Right cardiac atrium (tissue), 5 donors: ENCODE data around the gene PSMA2. TPM values are rescaled to one million over a fixed set of nuclear protein-coding genes. Genes with fewer than 3 reads are reported as not detected.

Experiments
- ATAC-seq, 2 donors: fragments of 200-7000 bp; cut with Tn5 transposase; one replicate each; pipeline versions ENCODE4 v1.8.0 to v1.9.1; 2020; ENCODE audit warnings: moderate library complexity in 2 of 2, mild to moderate bottlenecking in 1 of 2
- DNase-seq, 3 donors: peaks; one replicate each; pipeline ENCODE4 v3.0.0-alpha.2; 2020
- H3K27ac ChIP-seq: one replicate; pipeline ENCODE4 v1.5.1; 2013; ENCODE audit warnings: mild to moderate bottlenecking, low read length, control low read depth, moderate library complexity
- H3K27me3 ChIP-seq: one replicate; pipeline ENCODE4 v1.6.1; 2013; ENCODE audit not compliant: control insufficient read depth, insufficient read depth
- H3K4me1 ChIP-seq: one replicate; pipeline ENCODE4 v1.6.1; 2013; ENCODE audit warnings: low read length; ENCODE audit not compliant: control insufficient read depth, insufficient read depth
- H3K4me3 ChIP-seq: one replicate; pipeline ENCODE4 v1.5.1; 2013; ENCODE audit warnings: low read length, control low read depth
- H3K9me3 ChIP-seq: one replicate; pipeline ENCODE4 v1.6.1; 2013; ENCODE audit warnings: low read length; ENCODE audit not compliant: control insufficient read depth
- WGBS: extraction: QIAGEN DNeasy Blood & Tissue Kit; methylation state at CpG from one replicate; pipeline ENCODE4 v1.1.7; 2013; 5-methylcytosine and 5-hydroxymethylcytosine counted together
- intact Hi-C, 4 donors: fragments of 100-400 bp; cut with DNase I; formaldehyde crosslinking; loops; one replicate each; pipeline versions ENCODE4 v1.11.0 to v1.14.0; 2022 to 2023
- polyA plus RNA-seq: library from polyadenylated mRNA; stranded (reverse); fragments of 200-250 nt; gene quantifications from one replicate; pipeline ENCODE4 v1.2.3, GENCODE V29; 2013
- total RNA-seq, 4 donors: library from RNA; stranded (reverse); fragmentation: NEBNext Ultra II Directional; extraction: Animal tissue kit (Norgen Biotek cat#: 25700); gene quantifications; one replicate each; pipeline ENCODE4 v1.2.1, GENCODE V29; 2021
- donor health status: healthy with polysubstance abuse.
- donor health status: DM: no; HTN: yes; CAD: no.
- donor health status: DM: no; HTN: no; CAD: no.
- donor health status: DM: no; HTN: yes; CAD: no; lungs with severe emphysema.
- donor health status: DM: yes; HTN: yes; CAD: no.

The PSMA2 gene
- total and polyA plus RNA-seq, 5 donors, result 64.4 to 119 (median 77.2) TPM

GRCh38 chr7:42961170-42961569 lies 29.2 kb upstream of the PSMA2 start:
- ATAC-seq, result no peak
- no peaks in the 10 kb centered on the region for H3K4me1 ChIP-seq
- no peaks in the 10 kb centered on the region for H3K27me3 ChIP-seq
- no peaks in the 10 kb centered on the region for H3K9me3 ChIP-seq
- no peak overlapping the region for H3K4me3 ChIP-seq
- 53% methylated on average over 2 of the region's 2 CpGs for WGBS
- no peak overlapping the region for H3K27ac ChIP-seq
- intact Hi-C loops, result no loop called here
- no peak for DNase-seq

- 72% methylated on average over 2 of the region's 2 CpGs for WGBS
- Histone ChIP-seq H3K4me1 (no peaks in the 10 kb centered on the region), H3K27ac (no peak overlapping the region), H3K9me3 (no peaks in the 10 kb centered on the region), H3K27me3 (no peaks in the 10 kb centered on the region), H3K4me3 (no peak overlapping the region)
- intact Hi-C loops, result no loop called here
- DNase-seq (no peak), ATAC-seq (no peak)
These were observed 28.8 kb upstream of the PSMA2 start for GRCh38 chr7:42960762-42961161.

- H3K4me3 ChIP-seq, result no peak overlapping the region
- H3K9me3 ChIP-seq, result no peaks in the 10 kb centered on the region
- intact Hi-C loops, result no loop called here
- 74% methylated on average over 2 of the region's 2 CpGs for WGBS
- no peaks in the 10 kb centered on the region for H3K4me1 ChIP-seq
- no peak overlapping the region for H3K27ac ChIP-seq
- DNase-seq (no peak), ATAC-seq (no peak)
- H3K27me3 ChIP-seq, result no peaks in the 10 kb centered on the region
These were observed 27.6 kb upstream of the PSMA2 start for GRCh38 chr7:42959549-42959948.

GRCh38 chr7:42956062-42956461 lies 24.1 kb upstream of the PSMA2 start:
- intact Hi-C loops, result no loop called here
- DNase-seq (no peak), ATAC-seq (no peak)
- no peaks in the 10 kb centered on the region for H3K27me3 ChIP-seq
- H3K27ac ChIP-seq, result no peak overlapping the region
- no peaks in the 10 kb centered on the region for H3K4me1 ChIP-seq
- no peaks in the 10 kb centered on the region for H3K9me3 ChIP-seq
- H3K4me3 ChIP-seq, result no peak overlapping the region

GRCh38 chr7:42953994-42954393 lies 22.0 kb upstream of the PSMA2 start:
- ATAC-seq, result no peak
- Histone ChIP-seq H3K27me3 (no peaks in the 10 kb centered on the region), H3K9me3 (no peaks in the 10 kb centered on the region), H3K4me1 (no peaks in the 10 kb centered on the region), H3K4me3 (no peak overlapping the region), H3K27ac (no peak overlapping the region)
- no peak for DNase-seq
- WGBS, result 82% methylated on average over 4 of the region's 4 CpGs
- intact Hi-C loops, result no loop called here

GRCh38 chr7:42952328-42952727 lies 20.4 kb upstream of the PSMA2 start:
- H3K27ac ChIP-seq, result no peak overlapping the region
- no peaks in the 10 kb centered on the region for H3K9me3 ChIP-seq
- intact Hi-C loops, result no loop called here
- no peaks in the 10 kb centered on the region for H3K4me1 ChIP-seq
- H3K27me3 ChIP-seq, result no peaks in the 10 kb centered on the region
- no peak for ATAC-seq
- no peak for DNase-seq
- no peak overlapping the region for H3K4me3 ChIP-seq
- 73% methylated on average over 4 of the region's 4 CpGs for WGBS

- WGBS, result 60% methylated on average over 3 of the region's 3 CpGs
- no peak overlapping the region for H3K27ac ChIP-seq
- H3K4me1 ChIP-seq, result no peaks in the 10 kb centered on the region
- H3K9me3 ChIP-seq, result no peaks in the 10 kb centered on the region
- no peaks in the 10 kb centered on the region for H3K27me3 ChIP-seq
- ATAC-seq, result no peak
- no peak overlapping the region for H3K4me3 ChIP-seq
- DNase-seq, result no peak
- intact Hi-C loops, result no loop called here
These were observed 18.4 kb upstream of the PSMA2 start for GRCh38 chr7:42950417-42950816.

GRCh38 chr7:42947521-42947920 lies 15.5 kb upstream of the PSMA2 start:
- Histone ChIP-seq H3K27ac (no peak overlapping the region), H3K4me1 (no peaks in the 10 kb centered on the region), H3K4me3 (no peak overlapping the region), H3K9me3 (no peaks in the 10 kb centered on the region), H3K27me3 (no peaks in the 10 kb centered on the region)
- ATAC-seq, result no peak
- intact Hi-C loops, result loop anchor here in 3 of 4 donors (10.0 kb wide), 4 partner anchors 307 to 887 kb away; no protein-coding TSS in a partner anchor
- WGBS, result 74% methylated on average over 2 of the region's 2 CpGs
- DNase-seq, result no peak

- Histone ChIP-seq H3K9me3 (no peaks in the 10 kb centered on the region), H3K4me1 (no peaks in the 10 kb centered on the region), H3K27me3 (no peaks in the 10 kb centered on the region), H3K27ac (no peak overlapping the region), H3K4me3 (no peak overlapping the region)
- intact Hi-C loops, result loop anchor here in 3 of 4 donors (10.0 kb wide), 4 partner anchors 308 to 888 kb away; no protein-coding TSS in a partner anchor
- 96% methylated on average over 2 of the region's 2 CpGs for WGBS
- DNase-seq (no peak), ATAC-seq (no peak)
These were observed 14.6 kb upstream of the PSMA2 start for GRCh38 chr7:42946627-42946950.

GRCh38 chr7:42945821-42946626 lies 14.1 kb upstream of the PSMA2 start:
- DNase-seq (peak; percentile 10 to 50 (median 38)), ATAC-seq (peak; percentile 45 to 59)
- H3K27me3 ChIP-seq, result no peaks in the 10 kb centered on the region
- H3K9me3 ChIP-seq, result no peaks in the 10 kb centered on the region
- no peaks in the 10 kb centered on the region for H3K4me1 ChIP-seq
- WGBS, result 28% methylated on average over 4 of the region's 4 CpGs
- no peak overlapping the region for H3K4me3 ChIP-seq
- no peak overlapping the region for H3K27ac ChIP-seq
- intact Hi-C loops, result loop anchor here in 3 of 4 donors (10.0 kb wide), 4 partner anchors 309 to 889 kb away; no protein-coding TSS in a partner anchor

- DNase-seq (peak; percentile 75 to 93 (median 84)), ATAC-seq (peak; percentile 50 to 71)
- Histone ChIP-seq H3K27ac (no peak overlapping the region), H3K9me3 (no peaks in the 10 kb centered on the region), H3K4me1 (no peaks in the 10 kb centered on the region), H3K27me3 (no peaks in the 10 kb centered on the region), H3K4me3 (no peak overlapping the region)
- 52% methylated on average over 13 of the region's 13 CpGs for WGBS
- intact Hi-C loops, result loop anchor here (5.0 to 10.0 kb wide), 5 partner anchors 314 to 894 kb away; no protein-coding TSS in a partner anchor
These were observed 9.2 kb upstream of the PSMA2 start for GRCh38 chr7:42940985-42941847.
